ENCODE measurements around the gene ATP6V1G2.

DNA sequence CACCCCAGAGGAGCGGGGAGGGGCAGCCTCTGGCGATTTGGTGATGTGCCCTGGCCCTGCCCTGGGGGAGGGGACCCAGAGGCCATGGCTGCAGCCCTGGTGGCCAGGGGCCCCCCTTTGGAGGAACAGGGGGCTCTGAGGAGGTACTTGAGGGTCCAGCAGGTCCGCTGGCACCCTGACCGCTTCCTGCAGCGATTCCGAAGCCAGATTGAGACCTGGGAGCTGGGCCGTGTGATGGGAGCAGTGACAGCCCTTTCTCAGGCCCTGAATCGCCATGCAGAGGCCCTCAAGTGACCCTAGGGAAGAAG is 11.9 kb upstream of the ATP6V1G2 start:
- TF ChIP-seq, protein P1, sequence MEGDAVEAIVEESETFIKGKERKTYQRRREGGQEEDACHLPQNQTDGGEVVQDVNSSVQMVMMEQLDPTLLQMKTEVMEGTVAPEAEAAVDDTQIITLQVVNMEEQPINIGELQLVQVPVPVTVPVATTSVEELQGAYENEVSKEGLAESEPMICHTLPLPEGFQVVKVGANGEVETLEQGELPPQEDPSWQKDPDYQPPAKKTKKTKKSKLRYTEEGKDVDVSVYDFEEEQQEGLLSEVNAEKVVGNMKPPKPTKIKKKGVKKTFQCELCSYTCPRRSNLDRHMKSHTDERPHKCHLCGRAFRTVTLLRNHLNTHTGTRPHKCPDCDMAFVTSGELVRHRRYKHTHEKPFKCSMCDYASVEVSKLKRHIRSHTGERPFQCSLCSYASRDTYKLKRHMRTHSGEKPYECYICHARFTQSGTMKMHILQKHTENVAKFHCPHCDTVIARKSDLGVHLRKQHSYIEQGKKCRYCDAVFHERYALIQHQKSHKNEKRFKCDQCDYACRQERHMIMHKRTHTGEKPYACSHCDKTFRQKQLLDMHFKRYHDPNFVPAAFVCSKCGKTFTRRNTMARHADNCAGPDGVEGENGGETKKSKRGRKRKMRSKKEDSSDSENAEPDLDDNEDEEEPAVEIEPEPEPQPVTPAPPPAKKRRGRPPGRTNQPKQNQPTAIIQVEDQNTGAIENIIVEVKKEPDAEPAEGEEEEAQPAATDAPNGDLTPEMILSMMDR (IDR thresholded peaks at IDR 0.05; ENCODE audit: low read depth, low read length, poor library complexity, severe bottlenecking): no peak
- no peak for TF ChIP-seq EZH2phosphoT487 (IDR thresholded peaks at IDR 0.05; ENCODE audit: borderline replicate concordance, low read length)
